DMS53 treated with DMSO at 0.1 percent for 48 hours (cell line): ENCODE results near the gene MYOC.
"Not testable (repeated sequence)": the region's sequence is repeated elsewhere in the genome, so short reads cannot be mapped to it uniquely, and the experiment has no call there.

Experiments used
- DNase-seq: peaks from one replicate; lab custom pipeline; 2025; ENCODE audit not compliant: unreplicated experiment; lab: John Stamatoyannopoulos, UW

MYOC gene

GRCh38 chr1:171652234-171652822 lies at the start of gene MYOC:
Gene MYOC, minus strand, starts transcription at chr1:171652688. Its CDS starts 77 bp downstream, at chr1:171652611.
- no peak for DNase-seq

DNA sequence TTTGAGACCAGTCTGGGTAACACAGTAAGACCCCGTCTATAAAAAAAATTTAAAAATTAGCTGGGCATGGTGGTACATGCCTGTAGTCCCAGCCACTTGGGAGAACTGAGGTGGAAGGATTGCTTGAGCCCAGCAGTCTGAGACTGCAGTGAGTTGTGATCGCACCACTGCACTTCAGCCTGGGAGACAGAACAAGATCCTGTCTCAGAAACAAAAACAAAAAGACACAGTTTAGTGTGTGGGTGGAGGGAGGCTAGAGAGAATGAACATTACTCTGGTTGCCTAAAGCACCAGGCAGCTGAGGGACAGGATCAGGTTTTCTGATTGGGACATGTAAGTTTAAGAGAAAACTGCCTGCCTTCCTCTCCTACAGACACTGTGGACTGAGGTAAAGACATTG lies 47.0 kb upstream of the MYOC start:
- no peak for DNase-seq

GRCh38 chr1:171695772-171696171 lies 43.3 kb upstream of the MYOC start:
- not testable (repeated sequence) for DNase-seq

DNA sequence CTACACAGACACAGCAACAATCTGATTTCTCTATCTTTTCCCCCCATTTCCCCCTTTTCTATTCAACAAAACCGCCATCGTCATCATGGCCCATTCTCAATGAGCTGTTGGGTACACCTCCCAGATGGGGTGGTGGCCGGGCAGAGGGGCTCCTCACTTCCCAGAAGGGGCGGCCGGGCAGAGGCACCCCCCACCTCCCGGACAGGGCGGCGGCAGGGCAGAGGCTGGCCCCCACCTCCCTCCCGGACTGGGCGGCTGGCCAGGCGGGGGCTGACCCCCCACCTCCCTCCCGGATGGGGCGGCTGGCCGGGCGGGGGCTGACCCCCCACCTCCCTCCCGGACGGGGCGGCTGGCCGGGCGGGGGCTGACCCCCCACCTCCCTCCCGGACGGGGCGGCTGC lies 41.1 kb upstream of the MYOC start:
- DNase-seq = not testable (repeated sequence)

DNA sequence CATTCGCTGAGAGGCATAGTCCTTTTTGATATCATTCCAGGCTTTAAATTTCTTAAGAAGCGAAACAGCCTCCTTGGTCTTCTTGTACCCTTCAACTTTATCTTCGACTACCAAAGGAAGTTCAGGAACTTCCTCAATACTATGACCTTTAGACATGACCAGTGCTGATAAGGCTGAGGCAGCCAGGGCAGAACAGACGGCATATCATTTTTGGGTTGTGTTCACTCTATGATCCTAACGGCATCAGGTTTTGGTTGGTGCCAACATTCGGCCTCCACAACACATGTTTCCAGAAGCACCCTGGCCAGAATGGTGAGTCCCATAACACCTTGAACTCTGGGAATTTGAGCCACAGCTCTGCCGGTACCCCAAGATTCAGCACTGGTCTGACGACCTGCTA lies 31.4 kb upstream of the MYOC start:
- DNase-seq = no peak

GRCh38 chr1:171680339-171680738 lies 27.9 kb upstream of the MYOC start:
- DNase-seq = no peak

DNA sequence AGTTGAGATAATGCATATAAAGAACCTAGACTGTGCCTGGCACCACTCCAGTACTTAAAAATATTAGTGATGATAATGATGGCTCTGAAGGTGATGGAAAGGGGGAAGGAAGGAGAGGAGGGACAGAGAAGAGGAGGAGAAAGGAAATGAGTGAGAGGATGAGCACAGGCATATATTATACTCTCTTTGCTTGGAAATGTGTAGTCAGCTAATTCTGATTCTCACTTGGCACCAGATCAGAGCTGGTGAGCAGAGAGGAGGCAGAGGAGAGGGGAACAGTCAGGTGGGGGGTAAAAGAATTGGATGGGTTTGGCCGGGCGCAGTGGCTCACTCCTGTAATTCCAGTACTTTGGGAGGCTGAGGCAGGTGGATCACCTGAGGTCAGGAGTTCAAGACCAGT lies 24.3 kb upstream of the MYOC start:
- DNase-seq = no peak

- no peak for DNase-seq
These were observed 22.2 kb upstream of the MYOC start for GRCh38 chr1:171674431-171675405.

DNA sequence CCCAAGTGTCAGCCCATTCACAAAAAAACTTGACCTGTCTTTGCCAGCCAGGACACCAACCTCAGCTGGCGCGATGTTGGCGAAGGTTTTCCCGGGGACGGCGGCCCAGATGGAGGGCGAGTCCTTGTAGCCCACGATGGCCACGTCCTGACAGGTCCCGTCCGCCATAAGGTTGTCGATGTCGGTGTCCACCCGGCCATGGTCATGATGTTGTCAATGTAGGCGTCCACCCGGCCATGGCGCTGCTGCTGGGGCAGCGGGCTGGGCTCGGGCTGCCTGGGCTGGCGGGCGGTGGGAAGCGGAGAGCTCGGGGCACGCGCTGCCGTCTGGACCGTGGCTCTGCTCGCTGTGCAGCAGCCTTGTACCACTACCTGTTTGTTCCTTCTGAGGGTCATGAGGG lies 18.3 kb upstream of the MYOC start:
- no peak for DNase-seq

GRCh38 chr1:171668372-171668771 lies 15.9 kb upstream of the MYOC start:
- no peak for DNase-seq

DNA sequence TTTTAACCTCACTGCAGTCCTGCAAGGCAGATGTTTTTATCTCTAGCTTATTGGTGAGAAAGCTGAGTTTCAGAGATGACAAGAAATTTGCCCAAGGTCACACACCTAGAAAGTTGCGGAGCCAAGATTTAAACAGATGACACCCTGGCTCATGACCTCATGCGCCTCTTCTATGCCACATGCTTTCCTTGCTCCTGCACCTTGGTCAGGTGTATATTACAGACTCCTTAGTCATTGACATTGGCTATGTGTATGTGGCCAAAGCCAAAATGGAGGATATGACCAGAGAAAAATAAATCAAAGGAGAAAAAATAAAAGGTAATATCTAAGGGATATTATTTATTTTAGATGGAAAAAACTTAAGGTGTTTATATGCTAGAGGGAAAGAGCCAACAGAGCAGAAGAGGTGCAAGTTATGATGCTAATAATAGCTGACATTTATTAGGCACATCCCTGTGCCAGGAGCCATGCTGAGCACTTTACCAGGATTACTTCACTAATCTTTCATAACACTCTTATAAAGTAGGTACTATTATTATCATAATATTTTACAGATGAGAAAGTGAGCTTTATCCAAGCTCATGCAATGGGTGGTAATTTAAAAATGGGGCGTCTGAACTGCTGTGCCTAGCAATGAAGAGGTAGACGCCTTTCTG lies 13.8 kb upstream of the MYOC start:
- no peak for DNase-seq

DNA sequence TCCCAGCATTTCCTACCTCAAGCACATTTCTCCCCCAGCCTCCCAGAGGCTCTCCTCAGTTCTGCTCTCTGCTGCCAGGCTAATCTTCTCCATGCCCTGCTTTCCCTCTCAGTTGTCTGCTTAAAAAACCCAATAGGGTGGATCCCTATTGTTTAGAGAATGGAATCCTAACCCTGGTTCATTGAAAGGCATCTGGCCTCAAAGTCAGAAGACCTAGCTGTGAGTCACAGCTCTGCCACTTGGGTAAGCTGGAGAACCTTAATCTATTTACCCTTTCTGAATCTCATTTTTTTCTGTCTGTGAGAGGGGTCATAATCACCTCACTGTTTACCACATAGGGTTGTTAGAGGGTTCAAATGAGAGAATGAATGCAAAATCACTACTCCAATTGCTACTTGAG lies 12.5 kb upstream of the MYOC start:
- DNase-seq = no peak

GRCh38 chr1:171663854-171664575 lies 11.5 kb upstream of the MYOC start:
- no peak for DNase-seq

DNA sequence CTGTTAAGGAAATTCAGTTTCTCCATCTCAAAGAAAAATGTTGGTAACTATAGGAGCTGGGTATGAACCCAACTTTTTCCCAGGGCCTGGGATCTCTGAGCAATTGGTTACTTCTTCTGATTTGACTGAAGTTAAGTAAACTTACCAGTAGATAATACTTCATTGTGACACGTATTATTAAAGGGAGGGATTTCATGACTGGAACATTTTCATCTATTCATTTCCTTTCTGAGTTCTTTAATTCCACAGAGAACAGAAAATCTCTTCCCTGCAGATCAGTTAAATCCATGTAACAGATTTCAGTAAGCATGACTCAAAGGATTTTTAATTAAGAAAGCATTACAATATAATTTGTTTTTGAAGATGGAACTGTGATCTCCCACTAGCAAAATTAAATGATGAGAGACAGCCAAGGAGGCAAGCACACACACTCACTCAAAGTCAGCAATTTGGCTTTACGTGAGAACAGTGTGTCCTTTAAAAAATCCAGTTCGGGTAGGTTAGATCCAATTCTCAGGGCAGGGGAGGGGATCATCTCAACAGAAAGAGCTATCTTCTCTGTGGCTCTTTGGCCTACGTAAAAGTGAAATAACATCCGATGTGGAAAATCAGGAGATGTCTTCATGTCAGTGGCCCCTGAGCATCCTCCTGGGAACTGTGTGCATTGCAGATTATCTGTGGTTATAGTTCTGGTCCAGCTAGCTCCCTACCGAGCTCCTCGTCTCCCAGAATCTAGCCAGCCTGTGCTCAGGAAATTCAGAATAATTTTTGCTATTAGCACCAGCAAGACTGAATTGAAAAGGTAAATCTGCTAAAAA lies 10.8 kb upstream of the MYOC start:
- DNase-seq = no peak

DNA sequence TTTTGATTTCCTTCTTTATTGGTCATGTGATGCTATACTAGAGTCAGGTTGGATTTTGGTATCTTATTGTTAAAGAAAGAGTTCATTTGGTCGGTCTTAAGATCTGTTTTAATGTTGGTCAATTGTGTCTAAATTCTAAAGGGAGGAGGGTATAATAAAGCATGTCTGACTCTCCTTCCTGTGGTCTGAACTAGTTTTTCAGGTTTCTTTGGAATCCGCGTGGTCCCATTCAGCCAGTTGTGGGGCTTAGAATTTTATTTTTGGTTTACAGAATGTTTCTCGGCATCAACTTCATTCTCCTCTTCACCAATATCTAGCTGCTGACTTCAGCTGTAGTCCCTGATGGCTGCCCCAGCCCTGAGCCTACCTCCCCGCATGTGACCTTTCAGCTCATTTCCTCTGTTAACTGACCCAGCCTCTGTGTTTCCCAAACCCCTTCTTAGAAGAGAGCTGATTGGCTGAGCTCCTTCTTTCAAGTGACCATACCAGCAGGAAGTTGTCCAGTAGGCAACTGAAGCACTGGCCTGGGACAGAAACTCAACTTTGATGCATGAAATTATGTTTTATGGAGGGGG lies 8.7 kb upstream of the MYOC start:
- DNase-seq = no peak

GRCh38 chr1:171656206-171656605 lies 3.7 kb upstream of the MYOC start:
- DNase-seq = not testable (repeated sequence)

GRCh38 chr1:171655746-171656116 lies 3.2 kb upstream of the MYOC start:
- DNase-seq = no peak

GRCh38 chr1:171654942-171655745 lies 2.7 kb upstream of the MYOC start:
- DNase-seq = no peak

DNA sequence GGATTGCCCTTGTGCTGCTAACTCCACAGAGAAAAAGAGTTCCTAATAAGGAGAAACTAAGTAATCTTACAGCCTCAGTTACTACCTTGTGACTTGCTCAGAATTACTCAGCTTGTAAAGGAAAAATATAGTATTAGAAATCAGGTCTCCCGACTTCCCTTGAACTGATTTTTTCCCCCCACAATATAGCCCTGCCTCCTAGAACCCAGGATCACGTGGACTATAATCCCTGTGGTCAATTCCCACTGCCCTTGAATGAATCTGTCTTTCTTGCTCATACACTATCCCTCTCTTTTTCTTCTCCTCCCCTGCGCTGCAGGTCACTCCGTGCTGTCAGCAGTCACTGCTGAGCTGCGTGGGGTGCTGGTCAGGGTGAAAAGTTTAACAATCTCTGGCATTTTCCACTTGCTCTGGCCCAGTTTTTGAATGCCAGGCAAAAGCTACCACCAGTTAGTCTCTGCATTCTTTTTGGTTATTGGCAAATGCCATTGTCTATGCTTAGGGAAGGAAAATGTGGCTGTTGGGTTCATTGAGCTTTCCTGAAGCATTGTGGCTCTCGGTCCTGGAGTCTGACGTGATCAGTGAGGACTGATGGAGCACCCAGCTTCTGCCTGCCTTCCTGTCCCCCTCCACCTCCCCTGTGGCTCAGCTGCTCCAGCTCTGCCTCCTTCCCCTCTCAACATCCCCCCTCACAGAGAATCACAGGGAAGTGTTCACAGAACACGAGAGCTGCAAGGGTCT lies 1.9 kb upstream of the MYOC start:
- DNase-seq = no peak
